HEK293 (cell line): ENCODE data around the gene ACVRL1.
A peak's percentile ranks its signal among the peaks of the same experiment; 100 is the strongest.

Experiments
- GFI1B ChIP-seq: fragments of 450-650 bp; formaldehyde crosslinking; IDR thresholded peaks from 2 replicates; pipeline ENCODE4 v1.5.1; 2016; ENCODE audit warnings: missing biosample characterization, missing genetic modification characterization
- GLIS2 ChIP-seq: fragments of 450-650 bp; formaldehyde crosslinking; IDR thresholded peaks from 2 replicates; pipeline ENCODE4 v1.5.1; 2016; ENCODE audit warnings: missing biosample characterization, missing genetic modification characterization
- KLF7 ChIP-seq: fragments of 450-650 bp; formaldehyde crosslinking; IDR thresholded peaks from 2 replicates; pipeline ENCODE4 v1.5.1; 2016; ENCODE audit warnings: missing biosample characterization, missing genetic modification characterization, borderline replicate concordance
- SP7 ChIP-seq: fragments of 450-650 bp; formaldehyde crosslinking; IDR thresholded peaks from 2 replicates; pipeline ENCODE4 v1.5.1; 2016; ENCODE audit warnings: missing biosample characterization, missing genetic modification characterization
- YY1 ChIP-seq: fragments of 450-650 bp; formaldehyde crosslinking; IDR thresholded peaks from 2 replicates; pipeline ENCODE4 v1.5.1; 2018; ENCODE audit warnings: missing biosample characterization, missing genetic modification characterization
- ZBTB21 ChIP-seq: fragments of 450-650 bp; formaldehyde crosslinking; IDR thresholded peaks from 2 replicates; pipeline ENCODE4 v1.5.1; 2017; ENCODE audit warnings: missing biosample characterization, missing genetic modification characterization
- ZNF138 ChIP-seq: fragments of 450-650 bp; formaldehyde crosslinking; IDR thresholded peaks from 2 replicates; pipeline ENCODE4 v1.5.1; 2016; ENCODE audit warnings: missing biosample characterization, missing genetic modification characterization, borderline replicate concordance
- ZNF174 ChIP-seq: fragments of 450-650 bp; formaldehyde crosslinking; IDR thresholded peaks from 2 replicates; pipeline ENCODE4 v1.5.0; 2017; ENCODE audit warnings: missing biosample characterization, mild to moderate bottlenecking, missing genetic modification characterization
- ZNF2 ChIP-seq: fragments of 450-650 bp; formaldehyde crosslinking; IDR thresholded peaks from 2 replicates; pipeline ENCODE4 v1.5.1; 2016; ENCODE audit warnings: missing biosample characterization, missing genetic modification characterization
- ZNF214 ChIP-seq: fragments of 450-650 bp; formaldehyde crosslinking; IDR thresholded peaks from 2 replicates; pipeline ENCODE4 v1.5.1; 2017; ENCODE audit warnings: missing biosample characterization, mild to moderate bottlenecking, missing genetic modification characterization, borderline replicate concordance
- ZNF350 ChIP-seq: fragments of 450-650 bp; formaldehyde crosslinking; IDR thresholded peaks from 2 replicates; pipeline ENCODE4 v1.5.0; 2017; ENCODE audit warnings: missing biosample characterization, mild to moderate bottlenecking, missing genetic modification characterization
- ZNF354C ChIP-seq: fragments of 450-650 bp; formaldehyde crosslinking; IDR thresholded peaks from 2 replicates; pipeline ENCODE4 v1.5.1; 2016; ENCODE audit warnings: missing biosample characterization, missing genetic modification characterization, low read depth, borderline replicate concordance
- ZNF426 ChIP-seq: fragments of 450-650 bp; formaldehyde crosslinking; IDR thresholded peaks from 2 replicates; pipeline ENCODE4 v1.5.1; 2017; ENCODE audit warnings: missing biosample characterization, missing genetic modification characterization, mild to moderate bottlenecking, inconsistent platforms, moderate library complexity
- ZNF555 ChIP-seq: fragments of 450-650 bp; formaldehyde crosslinking; conservative IDR thresholded peaks from 2 replicates; pipeline ENCODE4 v1.5.1; 2017; ENCODE audit warnings: missing biosample characterization, mild to moderate bottlenecking, missing genetic modification characterization, inconsistent platforms
- ZNF558 ChIP-seq: fragments of 450-650 bp; formaldehyde crosslinking; IDR thresholded peaks from 2 replicates; pipeline ENCODE4 v1.5.1; 2016; ENCODE audit warnings: missing biosample characterization, missing genetic modification characterization
- ZNF585B ChIP-seq: fragments of 450-650 bp; formaldehyde crosslinking; IDR thresholded peaks from 2 replicates; pipeline ENCODE4 v1.5.1; 2016; ENCODE audit warnings: missing biosample characterization, missing genetic modification characterization
- ZNF629 ChIP-seq: fragments of 450-650 bp; formaldehyde crosslinking; IDR thresholded peaks from 2 replicates; pipeline ENCODE4 v1.5.1; 2017; ENCODE audit warnings: missing biosample characterization, missing genetic modification characterization
- ZNF707 ChIP-seq: fragments of 450-650 bp; formaldehyde crosslinking; IDR thresholded peaks from 2 replicates; pipeline ENCODE4 v1.5.1; 2016; ENCODE audit warnings: missing biosample characterization, missing genetic modification characterization
- TF ChIP-seq, protein P1 (sequence below): fragments of 450-650 bp; formaldehyde crosslinking; IDR thresholded peaks from 2 replicates; pipeline ENCODE4 v1.5.0; 2017; ENCODE audit warnings: missing biosample characterization, missing genetic modification characterization, borderline replicate concordance
- TF ChIP-seq, protein P2 (sequence below): fragments of 450-650 bp; formaldehyde crosslinking; IDR thresholded peaks from 2 replicates; pipeline ENCODE4 v1.5.1; 2016; ENCODE audit warnings: missing biosample characterization, missing genetic modification characterization
- TF ChIP-seq, protein P3 (sequence below): fragments of 450-650 bp; formaldehyde crosslinking; IDR thresholded peaks from 2 replicates; pipeline ENCODE4 v1.5.1; 2016; ENCODE audit warnings: missing biosample characterization, missing genetic modification characterization
- TF ChIP-seq, protein P4 (sequence below): fragments of 450-650 bp; formaldehyde crosslinking; IDR thresholded peaks from 2 replicates; pipeline ENCODE4 v1.5.1; 2016; ENCODE audit warnings: missing biosample characterization, missing genetic modification characterization
- TF ChIP-seq, protein P5 (sequence below): fragments of 450-650 bp; formaldehyde crosslinking; IDR thresholded peaks from 2 replicates; pipeline ENCODE4 v1.5.1; 2016; ENCODE audit warnings: missing biosample characterization, missing genetic modification characterization
- TF ChIP-seq, protein P6 (sequence below): fragments of 450-650 bp; formaldehyde crosslinking; IDR thresholded peaks from 2 replicates; pipeline ENCODE4 v1.5.1; 2016; ENCODE audit warnings: missing biosample characterization, missing genetic modification characterization

The ACVRL1 gene

DNA sequence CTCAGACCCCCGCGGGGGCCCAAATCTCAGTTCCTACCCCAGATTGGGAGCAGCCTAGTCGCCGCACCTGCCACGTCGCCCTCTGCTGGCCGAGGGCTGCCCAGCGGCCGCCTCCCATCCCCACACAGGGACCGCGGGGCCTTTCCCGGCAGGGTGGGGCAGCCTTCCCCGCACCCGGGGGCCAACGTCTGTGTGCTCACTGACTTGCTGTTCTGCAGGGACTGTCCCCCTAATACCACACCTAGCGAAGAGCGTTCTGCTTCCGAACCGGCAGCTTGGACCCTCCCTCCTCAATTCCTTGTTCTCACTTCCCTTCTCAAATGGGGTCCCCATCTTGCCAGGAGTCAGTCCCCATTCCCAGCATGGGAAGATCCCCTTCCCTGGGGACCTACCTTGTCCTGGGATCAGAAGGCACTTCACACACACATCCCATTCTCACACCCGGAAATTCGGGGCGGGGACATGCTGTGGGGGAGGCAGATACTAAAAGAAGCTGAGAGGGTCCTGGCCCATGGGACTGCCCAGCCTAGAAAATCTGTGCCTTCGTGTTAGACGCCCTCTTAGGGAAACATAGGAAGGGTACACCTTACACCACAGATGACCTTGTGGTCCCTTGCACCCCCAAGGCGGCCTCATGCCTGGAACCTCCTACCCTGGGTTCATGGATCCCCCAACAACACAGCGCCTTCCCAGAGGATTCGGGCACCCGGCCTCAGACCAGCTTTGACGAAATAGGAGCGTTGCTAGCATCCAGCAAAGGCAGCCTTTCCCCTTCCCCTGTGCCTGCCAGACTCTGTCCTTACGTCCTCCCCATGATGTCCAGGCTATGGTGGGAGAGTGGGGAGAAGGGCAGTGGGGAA lies 16.4 kb downstream of the ACVRL1 start (continued):
- no peak for TF ChIP-seq ZNF555 (tag by site-specific recombination)
- TF ChIP-seq ZNF426 (tag by site-specific recombination), result no peak
- TF ChIP-seq ZNF558 (tag by site-specific recombination), result no peak
- no peak for TF ChIP-seq YY1 (tag by site-specific recombination)
- TF ChIP-seq, protein P1, sequence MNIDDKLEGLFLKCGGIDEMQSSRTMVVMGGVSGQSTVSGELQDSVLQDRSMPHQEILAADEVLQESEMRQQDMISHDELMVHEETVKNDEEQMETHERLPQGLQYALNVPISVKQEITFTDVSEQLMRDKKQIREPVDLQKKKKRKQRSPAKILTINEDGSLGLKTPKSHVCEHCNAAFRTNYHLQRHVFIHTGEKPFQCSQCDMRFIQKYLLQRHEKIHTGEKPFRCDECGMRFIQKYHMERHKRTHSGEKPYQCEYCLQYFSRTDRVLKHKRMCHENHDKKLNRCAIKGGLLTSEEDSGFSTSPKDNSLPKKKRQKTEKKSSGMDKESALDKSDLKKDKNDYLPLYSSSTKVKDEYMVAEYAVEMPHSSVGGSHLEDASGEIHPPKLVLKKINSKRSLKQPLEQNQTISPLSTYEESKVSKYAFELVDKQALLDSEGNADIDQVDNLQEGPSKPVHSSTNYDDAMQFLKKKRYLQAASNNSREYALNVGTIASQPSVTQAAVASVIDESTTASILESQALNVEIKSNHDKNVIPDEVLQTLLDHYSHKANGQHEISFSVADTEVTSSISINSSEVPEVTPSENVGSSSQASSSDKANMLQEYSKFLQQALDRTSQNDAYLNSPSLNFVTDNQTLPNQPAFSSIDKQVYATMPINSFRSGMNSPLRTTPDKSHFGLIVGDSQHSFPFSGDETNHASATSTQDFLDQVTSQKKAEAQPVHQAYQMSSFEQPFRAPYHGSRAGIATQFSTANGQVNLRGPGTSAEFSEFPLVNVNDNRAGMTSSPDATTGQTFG (tag by site-specific recombination), result no peak
- TF ChIP-seq, protein P2, sequence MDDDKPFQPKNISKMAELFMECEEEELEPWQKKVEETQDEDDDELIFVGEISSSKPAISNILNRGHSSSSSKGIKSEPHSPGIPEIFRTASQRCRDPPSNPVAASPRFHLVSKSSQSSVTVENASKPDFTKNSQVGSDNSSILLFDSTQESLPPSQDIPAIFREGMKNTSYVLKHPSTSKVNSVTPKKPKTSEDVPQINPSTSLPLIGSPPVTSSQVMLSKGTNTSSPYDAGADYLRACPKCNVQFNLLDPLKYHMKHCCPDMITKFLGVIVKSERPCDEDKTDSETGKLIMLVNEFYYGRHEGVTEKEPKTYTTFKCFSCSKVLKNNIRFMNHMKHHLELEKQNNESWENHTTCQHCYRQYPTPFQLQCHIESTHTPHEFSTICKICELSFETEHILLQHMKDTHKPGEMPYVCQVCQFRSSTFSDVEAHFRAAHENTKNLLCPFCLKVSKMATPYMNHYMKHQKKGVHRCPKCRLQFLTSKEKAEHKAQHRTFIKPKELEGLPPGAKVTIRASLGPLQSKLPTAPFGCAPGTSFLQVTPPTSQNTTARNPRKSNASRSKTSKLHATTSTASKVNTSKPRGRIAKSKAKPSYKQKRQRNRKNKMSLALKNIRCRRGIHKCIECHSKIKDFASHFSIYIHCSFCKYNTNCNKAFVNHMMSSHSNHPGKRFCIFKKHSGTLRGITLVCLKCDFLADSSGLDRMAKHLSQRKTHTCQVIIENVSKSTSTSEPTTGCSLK, result no peak
- TF ChIP-seq ZNF174 (tag by site-specific recombination), result no peak
- TF ChIP-seq ZNF2, result peak; percentile 41; the same call in 1 of the 2 replicates
- TF ChIP-seq ZBTB21 (tag by site-specific recombination), result no peak
- TF ChIP-seq, protein P3, sequence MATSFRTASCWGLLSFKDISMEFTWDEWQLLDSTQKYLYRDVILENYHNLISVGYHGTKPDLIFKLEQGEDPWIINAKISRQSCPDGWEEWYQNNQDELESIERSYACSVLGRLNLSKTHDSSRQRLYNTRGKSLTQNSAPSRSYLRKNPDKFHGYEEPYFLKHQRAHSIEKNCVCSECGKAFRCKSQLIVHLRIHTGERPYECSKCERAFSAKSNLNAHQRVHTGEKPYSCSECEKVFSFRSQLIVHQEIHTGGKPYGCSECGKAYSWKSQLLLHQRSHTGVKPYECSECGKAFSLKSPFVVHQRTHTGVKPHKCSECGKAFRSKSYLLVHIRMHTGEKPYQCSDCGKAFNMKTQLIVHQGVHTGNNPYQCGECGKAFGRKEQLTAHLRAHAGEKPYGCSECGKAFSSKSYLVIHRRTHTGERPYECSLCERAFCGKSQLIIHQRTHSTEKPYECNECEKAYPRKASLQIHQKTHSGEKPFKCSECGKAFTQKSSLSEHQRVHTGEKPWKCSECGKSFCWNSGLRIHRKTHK (tag by site-specific recombination), result no peak
- TF ChIP-seq ZNF138 (tag by site-specific recombination), result no peak
- no peak for TF ChIP-seq ZNF350 (tag by site-specific recombination)
- peak; percentile 22; the same call in 1 of the 2 replicates for TF ChIP-seq SP7 (tag by site-specific recombination)
- TF ChIP-seq KLF7 (tag by site-specific recombination), result 0 out of 2 replicates have a peak, but pooled peaks have one; percentile 34
- peak; percentile 55; the same call in 1 of the 2 replicates for TF ChIP-seq GLIS2
- no peak for TF ChIP-seq ZNF354C (tag by site-specific recombination)
- 0 out of 2 replicates have a peak, but pooled peaks have one; percentile 27 for TF ChIP-seq GFI1B (tag by site-specific recombination)
- TF ChIP-seq, protein P4, sequence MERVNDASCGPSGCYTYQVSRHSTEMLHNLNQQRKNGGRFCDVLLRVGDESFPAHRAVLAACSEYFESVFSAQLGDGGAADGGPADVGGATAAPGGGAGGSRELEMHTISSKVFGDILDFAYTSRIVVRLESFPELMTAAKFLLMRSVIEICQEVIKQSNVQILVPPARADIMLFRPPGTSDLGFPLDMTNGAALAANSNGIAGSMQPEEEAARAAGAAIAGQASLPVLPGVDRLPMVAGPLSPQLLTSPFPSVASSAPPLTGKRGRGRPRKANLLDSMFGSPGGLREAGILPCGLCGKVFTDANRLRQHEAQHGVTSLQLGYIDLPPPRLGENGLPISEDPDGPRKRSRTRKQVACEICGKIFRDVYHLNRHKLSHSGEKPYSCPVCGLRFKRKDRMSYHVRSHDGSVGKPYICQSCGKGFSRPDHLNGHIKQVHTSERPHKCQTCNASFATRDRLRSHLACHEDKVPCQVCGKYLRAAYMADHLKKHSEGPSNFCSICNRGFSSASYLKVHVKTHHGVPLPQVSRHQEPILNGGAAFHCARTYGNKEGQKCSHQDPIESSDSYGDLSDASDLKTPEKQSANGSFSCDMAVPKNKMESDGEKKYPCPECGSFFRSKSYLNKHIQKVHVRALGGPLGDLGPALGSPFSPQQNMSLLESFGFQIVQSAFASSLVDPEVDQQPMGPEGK (tag by site-specific recombination), result peak; percentile 86
- TF ChIP-seq ZNF214, result no peak
- no peak for TF ChIP-seq ZNF629 (tag by site-specific recombination)
- TF ChIP-seq, protein P5, sequence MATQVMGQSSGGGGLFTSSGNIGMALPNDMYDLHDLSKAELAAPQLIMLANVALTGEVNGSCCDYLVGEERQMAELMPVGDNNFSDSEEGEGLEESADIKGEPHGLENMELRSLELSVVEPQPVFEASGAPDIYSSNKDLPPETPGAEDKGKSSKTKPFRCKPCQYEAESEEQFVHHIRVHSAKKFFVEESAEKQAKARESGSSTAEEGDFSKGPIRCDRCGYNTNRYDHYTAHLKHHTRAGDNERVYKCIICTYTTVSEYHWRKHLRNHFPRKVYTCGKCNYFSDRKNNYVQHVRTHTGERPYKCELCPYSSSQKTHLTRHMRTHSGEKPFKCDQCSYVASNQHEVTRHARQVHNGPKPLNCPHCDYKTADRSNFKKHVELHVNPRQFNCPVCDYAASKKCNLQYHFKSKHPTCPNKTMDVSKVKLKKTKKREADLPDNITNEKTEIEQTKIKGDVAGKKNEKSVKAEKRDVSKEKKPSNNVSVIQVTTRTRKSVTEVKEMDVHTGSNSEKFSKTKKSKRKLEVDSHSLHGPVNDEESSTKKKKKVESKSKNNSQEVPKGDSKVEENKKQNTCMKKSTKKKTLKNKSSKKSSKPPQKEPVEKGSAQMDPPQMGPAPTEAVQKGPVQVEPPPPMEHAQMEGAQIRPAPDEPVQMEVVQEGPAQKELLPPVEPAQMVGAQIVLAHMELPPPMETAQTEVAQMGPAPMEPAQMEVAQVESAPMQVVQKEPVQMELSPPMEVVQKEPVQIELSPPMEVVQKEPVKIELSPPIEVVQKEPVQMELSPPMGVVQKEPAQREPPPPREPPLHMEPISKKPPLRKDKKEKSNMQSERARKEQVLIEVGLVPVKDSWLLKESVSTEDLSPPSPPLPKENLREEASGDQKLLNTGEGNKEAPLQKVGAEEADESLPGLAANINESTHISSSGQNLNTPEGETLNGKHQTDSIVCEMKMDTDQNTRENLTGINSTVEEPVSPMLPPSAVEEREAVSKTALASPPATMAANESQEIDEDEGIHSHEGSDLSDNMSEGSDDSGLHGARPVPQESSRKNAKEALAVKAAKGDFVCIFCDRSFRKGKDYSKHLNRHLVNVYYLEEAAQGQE (tag by site-specific recombination), result no peak
- TF ChIP-seq, protein P6, sequence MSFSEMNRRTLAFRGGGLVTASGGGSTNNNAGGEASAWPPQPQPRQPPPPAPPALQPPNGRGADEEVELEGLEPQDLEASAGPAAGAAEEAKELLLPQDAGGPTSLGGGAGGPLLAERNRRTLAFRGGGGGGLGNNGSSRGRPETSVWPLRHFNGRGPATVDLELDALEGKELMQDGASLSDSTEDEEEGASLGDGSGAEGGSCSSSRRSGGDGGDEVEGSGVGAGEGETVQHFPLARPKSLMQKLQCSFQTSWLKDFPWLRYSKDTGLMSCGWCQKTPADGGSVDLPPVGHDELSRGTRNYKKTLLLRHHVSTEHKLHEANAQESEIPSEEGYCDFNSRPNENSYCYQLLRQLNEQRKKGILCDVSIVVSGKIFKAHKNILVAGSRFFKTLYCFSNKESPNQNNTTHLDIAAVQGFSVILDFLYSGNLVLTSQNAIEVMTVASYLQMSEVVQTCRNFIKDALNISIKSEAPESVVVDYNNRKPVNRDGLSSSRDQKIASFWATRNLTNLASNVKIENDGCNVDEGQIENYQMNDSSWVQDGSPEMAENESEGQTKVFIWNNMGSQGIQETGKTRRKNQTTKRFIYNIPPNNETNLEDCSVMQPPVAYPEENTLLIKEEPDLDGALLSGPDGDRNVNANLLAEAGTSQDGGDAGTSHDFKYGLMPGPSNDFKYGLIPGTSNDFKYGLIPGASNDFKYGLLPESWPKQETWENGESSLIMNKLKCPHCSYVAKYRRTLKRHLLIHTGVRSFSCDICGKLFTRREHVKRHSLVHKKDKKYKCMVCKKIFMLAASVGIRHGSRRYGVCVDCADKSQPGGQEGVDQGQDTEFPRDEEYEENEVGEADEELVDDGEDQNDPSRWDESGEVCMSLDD, result no peak
- TF ChIP-seq ZNF585B (tag by site-specific recombination), result no peak
- no peak for TF ChIP-seq ZNF707 (tag by site-specific recombination)
